Measurements from ENCODE around the gene TPO.

DNA sequence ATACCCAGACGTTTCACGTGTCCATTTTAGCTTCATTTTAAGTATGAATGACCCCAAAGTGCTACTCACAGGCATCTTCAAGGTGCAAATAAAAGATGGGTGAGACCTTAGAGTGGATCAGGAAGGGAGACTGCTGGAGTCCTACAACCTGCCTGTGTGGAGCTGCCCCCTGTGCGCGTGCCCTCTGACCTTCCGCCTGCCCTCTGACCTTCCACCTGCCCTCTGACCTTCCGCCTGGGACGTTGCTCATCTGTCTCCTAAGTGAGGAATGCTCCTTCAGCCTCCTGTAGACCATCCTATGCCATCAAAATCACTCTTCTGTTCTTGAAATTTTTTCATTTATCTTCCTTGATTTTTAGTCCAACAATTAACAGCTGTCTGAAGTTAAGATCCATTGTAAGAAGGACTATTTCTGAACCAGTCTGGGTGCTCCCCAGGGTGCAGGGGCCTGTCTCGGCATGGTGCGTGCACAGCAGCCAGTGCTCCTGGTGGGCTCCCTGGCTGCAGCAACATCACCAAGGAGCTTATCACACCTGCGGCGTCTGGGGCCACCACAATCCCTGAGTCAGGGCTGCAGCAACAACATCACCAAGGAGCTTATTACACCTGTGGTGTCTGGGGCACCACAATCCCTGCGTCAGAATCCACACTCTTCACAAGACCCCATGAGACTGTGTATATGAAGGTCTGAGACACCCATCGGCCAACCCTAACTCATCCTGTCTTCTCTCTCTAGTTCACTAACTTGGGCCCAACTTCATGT, 86.0 kb downstream of the TPO start:
- TF ChIP-seq GATA3 (IDR thresholded peaks at IDR 0.05; ENCODE audit: low read depth, low read length) (no peak), GATA2 (IDR thresholded peaks at IDR 0.05; ENCODE audit: low read depth, low read length) (no peak)
